Measurements from ENCODE around the gene ACYP1. TPM values are rescaled to one million over a fixed set of nuclear protein-coding genes. Genes with fewer than 3 reads are reported as not detected.

ACYP1 gene
- total and polyA plus RNA-seq, 9 of the 15 experiments (the other 6 are each of a cell fraction or from before 2014, with no cell fraction given): 19.9 to 113 (median 52.3) TPM

DNA sequence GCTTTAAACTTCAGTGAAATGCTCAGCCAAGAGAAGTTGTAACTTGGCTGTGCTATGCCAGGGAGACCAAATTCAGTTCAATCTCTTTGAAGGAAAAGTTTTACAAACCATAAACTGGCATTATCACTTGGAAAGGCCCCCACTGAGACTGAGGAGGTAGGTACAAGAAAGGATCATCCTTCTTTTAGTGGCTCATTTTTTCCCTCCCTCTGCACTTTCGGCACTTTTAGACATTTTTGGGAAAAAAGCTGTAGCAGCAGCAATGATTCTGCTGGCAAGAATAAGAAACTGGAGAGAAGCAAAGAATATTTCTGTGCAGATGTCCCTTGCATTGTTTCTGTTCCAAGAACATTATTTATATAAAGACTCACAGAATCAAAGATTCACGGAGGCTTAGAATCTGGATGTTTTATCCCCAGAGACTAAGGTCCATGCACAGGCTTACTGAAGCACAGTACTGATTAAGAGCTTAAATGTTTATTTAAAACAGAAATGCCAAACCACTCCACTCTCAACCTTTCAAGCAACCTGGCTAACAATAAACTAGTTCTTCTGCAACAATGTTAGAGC lies 17.9 kb upstream of the ACYP1 start (continued):
- TF ChIP-seq, protein P1, sequence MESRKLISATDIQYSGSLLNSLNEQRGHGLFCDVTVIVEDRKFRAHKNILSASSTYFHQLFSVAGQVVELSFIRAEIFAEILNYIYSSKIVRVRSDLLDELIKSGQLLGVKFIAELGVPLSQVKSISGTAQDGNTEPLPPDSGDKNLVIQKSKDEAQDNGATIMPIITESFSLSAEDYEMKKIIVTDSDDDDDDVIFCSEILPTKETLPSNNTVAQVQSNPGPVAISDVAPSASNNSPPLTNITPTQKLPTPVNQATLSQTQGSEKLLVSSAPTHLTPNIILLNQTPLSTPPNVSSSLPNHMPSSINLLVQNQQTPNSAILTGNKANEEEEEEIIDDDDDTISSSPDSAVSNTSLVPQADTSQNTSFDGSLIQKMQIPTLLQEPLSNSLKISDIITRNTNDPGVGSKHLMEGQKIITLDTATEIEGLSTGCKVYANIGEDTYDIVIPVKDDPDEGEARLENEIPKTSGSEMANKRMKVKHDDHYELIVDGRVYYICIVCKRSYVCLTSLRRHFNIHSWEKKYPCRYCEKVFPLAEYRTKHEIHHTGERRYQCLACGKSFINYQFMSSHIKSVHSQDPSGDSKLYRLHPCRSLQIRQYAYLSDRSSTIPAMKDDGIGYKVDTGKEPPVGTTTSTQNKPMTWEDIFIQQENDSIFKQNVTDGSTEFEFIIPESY (CRISPR knock-in tag; IDR thresholded peaks at IDR 0.05): no peak
- TF ChIP-seq RBBP5 (IDR thresholded peaks at IDR 0.05; ENCODE audit: borderline replicate concordance, insufficient read depth, low read length, poor library complexity, severe bottlenecking) (no peak), ZNF197 (CRISPR knock-in tag; IDR thresholded peaks at IDR 0.05; ENCODE audit: low read depth) (no peak), ZNF212 (CRISPR knock-in tag; IDR thresholded peaks at IDR 0.05) (no peak), ZNF354B (CRISPR knock-in tag; IDR thresholded peaks at IDR 0.05) (no peak)
- TF ChIP-seq, protein P2, sequence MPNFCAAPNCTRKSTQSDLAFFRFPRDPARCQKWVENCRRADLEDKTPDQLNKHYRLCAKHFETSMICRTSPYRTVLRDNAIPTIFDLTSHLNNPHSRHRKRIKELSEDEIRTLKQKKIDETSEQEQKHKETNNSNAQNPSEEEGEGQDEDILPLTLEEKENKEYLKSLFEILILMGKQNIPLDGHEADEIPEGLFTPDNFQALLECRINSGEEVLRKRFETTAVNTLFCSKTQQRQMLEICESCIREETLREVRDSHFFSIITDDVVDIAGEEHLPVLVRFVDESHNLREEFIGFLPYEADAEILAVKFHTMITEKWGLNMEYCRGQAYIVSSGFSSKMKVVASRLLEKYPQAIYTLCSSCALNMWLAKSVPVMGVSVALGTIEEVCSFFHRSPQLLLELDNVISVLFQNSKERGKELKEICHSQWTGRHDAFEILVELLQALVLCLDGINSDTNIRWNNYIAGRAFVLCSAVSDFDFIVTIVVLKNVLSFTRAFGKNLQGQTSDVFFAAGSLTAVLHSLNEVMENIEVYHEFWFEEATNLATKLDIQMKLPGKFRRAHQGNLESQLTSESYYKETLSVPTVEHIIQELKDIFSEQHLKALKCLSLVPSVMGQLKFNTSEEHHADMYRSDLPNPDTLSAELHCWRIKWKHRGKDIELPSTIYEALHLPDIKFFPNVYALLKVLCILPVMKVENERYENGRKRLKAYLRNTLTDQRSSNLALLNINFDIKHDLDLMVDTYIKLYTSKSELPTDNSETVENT (CRISPR knock-in tag; IDR thresholded peaks at IDR 0.05): no peak
- TF ChIP-seq, protein P3, sequence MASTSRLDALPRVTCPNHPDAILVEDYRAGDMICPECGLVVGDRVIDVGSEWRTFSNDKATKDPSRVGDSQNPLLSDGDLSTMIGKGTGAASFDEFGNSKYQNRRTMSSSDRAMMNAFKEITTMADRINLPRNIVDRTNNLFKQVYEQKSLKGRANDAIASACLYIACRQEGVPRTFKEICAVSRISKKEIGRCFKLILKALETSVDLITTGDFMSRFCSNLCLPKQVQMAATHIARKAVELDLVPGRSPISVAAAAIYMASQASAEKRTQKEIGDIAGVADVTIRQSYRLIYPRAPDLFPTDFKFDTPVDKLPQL (IDR thresholded peaks at IDR 0.05; ENCODE audit: extremely low read depth, insufficient read length): no peak
- TF ChIP-seq, protein P4, sequence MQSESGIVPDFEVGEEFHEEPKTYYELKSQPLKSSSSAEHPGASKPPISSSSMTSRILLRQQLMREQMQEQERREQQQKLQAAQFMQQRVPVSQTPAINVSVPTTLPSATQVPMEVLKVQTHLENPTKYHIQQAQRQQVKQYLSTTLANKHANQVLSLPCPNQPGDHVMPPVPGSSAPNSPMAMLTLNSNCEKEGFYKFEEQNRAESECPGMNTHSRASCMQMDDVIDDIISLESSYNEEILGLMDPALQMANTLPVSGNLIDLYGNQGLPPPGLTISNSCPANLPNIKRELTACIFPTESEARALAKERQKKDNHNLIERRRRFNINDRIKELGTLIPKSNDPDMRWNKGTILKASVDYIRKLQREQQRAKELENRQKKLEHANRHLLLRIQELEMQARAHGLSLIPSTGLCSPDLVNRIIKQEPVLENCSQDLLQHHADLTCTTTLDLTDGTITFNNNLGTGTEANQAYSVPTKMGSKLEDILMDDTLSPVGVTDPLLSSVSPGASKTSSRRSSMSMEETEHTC (IDR thresholded peaks at IDR 0.05): no peak
